NCI-H1092 (cell line): ENCODE results near the gene PPFIA4.
A peak's percentile ranks its signal among the peaks of the same experiment; 100 is the strongest.

Experiments used
- DNase-seq: peaks from one replicate; lab custom pipeline; 2025; lab: John Stamatoyannopoulos, UW

Gene PPFIA4

GRCh38 chr1:203040513-203041275 is 14.4 kb downstream of the PPFIA4 start:
- DNase-seq: no peak

- DNase-seq: no peak
Measured at GRCh38 chr1:203041351-203041932, 15.2 kb downstream of the PPFIA4 start.

GRCh38 chr1:203043830-203044545 is 17.7 kb downstream of the PPFIA4 start:
- DNase-seq: no peak

- DNase-seq: no peak
Measured at GRCh38 chr1:203044546-203045250, 18.4 kb downstream of the PPFIA4 start.

GRCh38 chr1:203045336-203045735 is 19.0 kb downstream of the PPFIA4 start:
- DNase-seq: no peak

- no peak for DNase-seq
Measured at GRCh38 chr1:203045821-203046594, 19.7 kb downstream of the PPFIA4 start.

GRCh38 chr1:203046984-203047630 is 20.8 kb downstream of the PPFIA4 start:
- no peak for DNase-seq

GRCh38 chr1:203048086-203048485 is 21.8 kb downstream of the PPFIA4 start:
- DNase-seq: no peak

GRCh38 chr1:203048555-203049051 is 22.3 kb downstream of the PPFIA4 start:
- DNase-seq: no peak

GRCh38 chr1:203049077-203049476 is 22.8 kb downstream of the PPFIA4 start:
- no peak for DNase-seq

GRCh38 chr1:203049576-203050180 is 23.4 kb downstream of the PPFIA4 start:
- no peak for DNase-seq

- no peak for DNase-seq
Measured at GRCh38 chr1:203050826-203051225, 24.5 kb downstream of the PPFIA4 start.

GRCh38 chr1:203051841-203052324 is 25.6 kb downstream of the PPFIA4 start:
- peak; percentile 86 for DNase-seq

- DNase-seq: no peak
Measured at GRCh38 chr1:203052601-203053000, 26.3 kb downstream of the PPFIA4 start.

- DNase-seq: no peak
Measured at GRCh38 chr1:203054184-203054583, 27.9 kb downstream of the PPFIA4 start.

- no peak for DNase-seq
Measured at GRCh38 chr1:203054642-203055041, 28.4 kb downstream of the PPFIA4 start.

GRCh38 chr1:203055161-203055799 is 29.0 kb downstream of the PPFIA4 start:
- no peak for DNase-seq

- DNase-seq: no peak
Measured at GRCh38 chr1:203056012-203056411, 29.7 kb downstream of the PPFIA4 start.

GRCh38 chr1:203056516-203056915 is 30.2 kb downstream of the PPFIA4 start:
- no peak for DNase-seq
